Stimulated activated CD4-positive, alpha-beta T cell treated with anti-CD3 and anti-CD28 coated beads, Interleukin-2, amount 100 ng/mL, for 24 hours (primary cell): ENCODE measurements around the gene SLC37A4.
"Not testable (repeated sequence)": the region's sequence is repeated elsewhere in the genome, so short reads cannot be mapped to it uniquely, and the experiment has no call there.

Experiments used
- DNase-seq, 2 donors: peaks; one replicate each; pipeline ENCODE4 v3.0.0-alpha.2; 2020

Gene SLC37A4

GRCh38 chr11:119041821-119042514 is 11.3 kb upstream of the SLC37A4 start:
- no peak for DNase-seq

GRCh38 chr11:119039471-119039870 is 8.8 kb upstream of the SLC37A4 start:
- DNase-seq, result not testable (repeated sequence)

- DNase-seq, result no peak
These were observed 8.2 kb upstream of the SLC37A4 start for GRCh38 chr11:119038884-119039283.

GRCh38 chr11:119034813-119035212 is 4.1 kb upstream of the SLC37A4 start:
- DNase-seq, result no peak

- not testable (repeated sequence) for DNase-seq
These were observed 2.7 kb upstream of the SLC37A4 start for GRCh38 chr11:119033421-119033820.

DNA sequence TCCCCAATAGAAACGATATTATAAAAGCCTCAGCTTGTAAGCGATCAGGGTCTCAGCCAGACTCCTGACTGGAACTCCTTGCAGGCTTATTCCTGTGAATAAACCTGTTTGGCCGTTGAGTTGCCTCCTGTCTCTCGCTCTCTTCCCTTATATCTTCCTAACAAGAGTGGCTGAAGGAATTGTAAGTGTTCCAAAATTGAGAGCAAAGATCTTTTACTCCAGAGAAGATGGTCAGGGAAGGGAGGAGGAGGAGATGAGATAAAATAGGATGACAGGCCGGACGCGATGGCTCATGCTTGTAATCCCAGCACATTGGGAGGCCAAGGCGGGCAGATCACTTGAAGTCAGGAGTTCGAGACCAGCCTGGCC is 1.2 kb upstream of the SLC37A4 start:
- no peak for DNase-seq

GRCh38 chr11:119030029-119030328 is 698 bp downstream of the SLC37A4 start:
- no peak for DNase-seq

DNA sequence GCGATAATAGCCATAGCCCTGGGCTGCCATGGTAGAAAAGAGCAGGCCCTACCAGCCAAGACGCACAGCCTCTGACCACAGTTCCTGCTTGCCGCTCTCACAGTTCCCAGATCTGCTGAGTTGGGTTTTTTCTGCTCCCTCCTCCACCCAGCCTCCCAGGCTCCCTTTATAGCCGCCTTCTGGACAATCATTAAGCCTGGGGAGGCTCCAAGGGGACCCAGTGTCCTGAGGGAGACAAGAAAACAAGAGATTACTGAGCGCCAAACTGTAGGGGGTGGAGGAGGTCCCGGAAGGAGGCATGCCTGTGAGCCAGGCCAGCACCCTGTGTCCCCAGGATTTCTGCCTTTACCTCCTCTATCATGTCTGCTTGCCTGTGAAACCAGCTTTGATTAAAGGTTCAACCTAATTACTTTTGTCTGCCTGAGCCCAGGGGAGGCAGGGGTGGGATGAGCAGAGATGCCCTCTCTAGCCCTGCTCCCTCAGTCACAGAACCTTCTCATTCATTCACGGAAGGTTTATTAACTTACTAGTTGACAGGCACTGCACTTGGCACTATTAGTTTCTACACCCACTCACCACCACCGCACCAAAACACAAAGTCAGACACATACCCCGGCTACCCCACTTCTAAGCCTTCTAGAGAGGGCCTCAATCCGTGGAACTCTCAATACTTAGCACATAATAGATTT is 1.2 kb downstream of the SLC37A4 start:
- peak; percentile 52 to 67 for DNase-seq

DNA sequence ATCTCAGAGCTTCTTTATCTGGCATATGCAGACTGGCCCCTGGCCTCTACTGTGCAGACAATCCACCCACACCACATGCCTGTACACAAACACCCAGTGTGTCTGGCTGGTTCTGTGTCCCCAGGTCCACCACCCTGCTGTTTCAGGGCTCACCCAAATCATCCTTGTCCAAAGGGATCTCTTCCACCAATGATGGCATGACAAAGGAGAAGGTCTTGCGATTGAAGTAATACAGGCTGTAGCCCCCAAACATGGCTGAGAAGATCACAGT is 1.7 kb downstream of the SLC37A4 start:
- no peak for DNase-seq

GRCh38 chr11:119028346-119029068 is 2.2 kb downstream of the SLC37A4 start:
- DNase-seq, result no peak

GRCh38 chr11:119027561-119028345 is 2.9 kb downstream of the SLC37A4 start:
- no peak for DNase-seq

DNA sequence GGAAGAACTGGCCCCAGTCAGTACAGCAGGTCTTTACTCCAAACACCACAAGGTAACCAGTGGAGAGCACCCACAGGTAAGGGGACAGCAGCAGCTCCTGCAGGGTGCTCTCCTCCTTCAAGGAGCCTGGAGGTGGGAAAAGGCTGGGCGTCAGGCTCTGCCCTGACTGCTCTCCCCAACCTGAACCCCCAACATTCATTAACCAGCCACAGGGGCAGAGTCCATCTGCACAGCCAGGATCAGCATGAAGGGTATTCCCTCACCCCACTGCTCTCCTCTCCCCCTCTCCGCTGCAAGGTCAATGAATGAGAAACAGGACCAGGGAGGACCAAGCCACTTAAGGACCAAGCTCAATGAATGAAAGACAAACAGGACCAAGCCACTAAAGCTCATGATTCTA is 3.7 kb downstream of the SLC37A4 start:
- DNase-seq, result no peak

DNA sequence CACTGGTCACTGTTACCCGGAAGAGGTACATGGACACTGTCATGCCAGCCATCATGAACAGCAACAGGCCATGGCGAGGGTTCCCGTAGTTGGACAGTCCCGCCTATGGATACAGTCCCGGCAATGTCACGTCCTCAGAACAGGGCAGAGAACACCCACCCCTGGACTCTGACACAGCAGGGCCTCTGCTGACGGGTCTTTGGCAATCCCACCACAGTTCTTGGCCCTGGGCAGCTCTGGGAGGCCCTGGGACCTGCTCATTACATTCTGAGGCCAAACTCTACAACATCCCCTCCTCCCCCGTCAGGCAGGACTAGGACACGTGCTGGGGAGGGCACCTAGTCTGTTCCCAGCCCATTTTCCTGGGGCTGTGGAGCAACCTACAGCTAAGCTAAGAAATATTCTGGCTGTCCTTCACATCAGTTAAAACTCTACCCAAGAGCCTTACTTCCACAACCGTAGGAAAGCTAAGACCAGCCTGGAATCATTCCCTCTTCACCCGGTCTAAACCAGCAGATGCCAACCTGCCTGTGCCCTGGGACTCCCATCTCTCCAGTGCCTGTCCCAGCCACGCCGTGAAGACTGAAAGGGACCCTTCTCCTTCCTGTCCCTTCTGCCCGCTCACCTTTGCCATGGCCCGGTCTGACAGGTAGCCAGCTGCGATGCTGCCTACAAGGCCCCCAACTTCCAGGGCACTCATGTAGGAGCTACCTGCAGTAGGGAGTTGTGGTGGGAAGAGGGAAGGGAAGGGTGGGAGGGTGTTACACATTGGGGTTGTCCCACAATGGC is 4.5 kb downstream of the SLC37A4 start:
- DNase-seq, result no peak

DNA sequence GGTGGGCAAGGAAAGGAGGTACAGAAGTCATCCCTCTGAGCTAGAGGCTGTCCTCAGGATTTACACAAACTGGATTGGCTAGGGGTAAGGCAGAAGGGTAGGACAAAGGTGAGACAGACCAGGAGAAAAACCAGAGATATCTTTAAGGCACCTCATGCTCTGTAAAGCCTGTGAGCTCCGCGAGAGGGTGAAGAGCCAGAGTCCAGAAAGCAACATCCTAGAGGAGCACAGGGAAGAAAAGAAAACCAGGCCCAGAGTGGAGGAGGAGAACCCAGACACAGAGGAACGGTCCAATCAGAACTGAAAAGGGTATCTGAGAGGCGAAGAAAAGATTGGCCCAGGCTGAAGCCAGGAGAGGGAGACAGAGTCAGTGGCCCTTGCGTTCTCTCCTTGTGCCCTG is 5.1 kb downstream of the SLC37A4 start:
- DNase-seq, result no peak

GRCh38 chr11:119025099-119025473 is 5.6 kb downstream of the SLC37A4 start:
- DNase-seq, result no peak

- DNase-seq, result no peak
These were observed 6.1 kb downstream of the SLC37A4 start for GRCh38 chr11:119024430-119025098.

DNA sequence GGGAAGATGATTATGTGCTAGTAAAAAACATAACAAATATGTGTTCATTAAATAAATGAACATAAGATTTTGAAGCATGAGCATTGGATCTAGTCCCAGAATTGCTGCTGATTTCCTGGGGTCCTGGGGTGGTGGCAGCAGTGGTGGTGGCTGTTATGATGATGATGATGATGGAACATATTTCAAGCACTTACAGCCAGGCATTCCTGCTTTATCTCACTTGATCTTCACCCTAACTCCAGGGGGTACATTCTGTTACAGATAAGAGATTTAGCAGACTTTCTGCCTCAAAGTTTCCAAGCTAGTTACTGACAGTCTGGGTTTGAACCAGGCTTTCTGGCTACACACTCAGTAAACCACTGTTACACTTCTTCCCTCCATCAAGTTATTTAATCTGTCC is 6.9 kb downstream of the SLC37A4 start:
- DNase-seq, result no peak

DNA sequence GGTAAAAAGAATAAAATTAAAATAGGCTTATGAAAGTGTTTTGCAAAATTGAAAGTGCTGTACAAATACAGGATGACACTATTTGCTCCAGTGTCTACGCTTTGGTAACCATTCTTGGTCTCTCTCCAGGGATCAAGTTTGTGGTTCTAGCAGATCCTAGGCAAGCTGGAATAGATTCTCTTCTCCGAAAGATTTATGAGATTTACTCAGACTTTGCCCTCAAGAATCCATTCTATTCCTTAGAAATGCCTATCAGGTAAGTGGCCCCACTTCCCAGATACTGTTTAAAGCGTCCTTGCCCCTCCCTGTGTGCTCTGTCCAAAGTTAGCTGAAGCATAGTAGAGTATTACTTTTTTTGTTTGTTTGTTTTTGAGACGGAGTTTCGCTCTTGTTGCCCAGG is 9.0 kb downstream of the SLC37A4 start:
- no peak for DNase-seq

- no peak for DNase-seq
These were observed 10.7 kb downstream of the SLC37A4 start for GRCh38 chr11:119019996-119020395.

DNA sequence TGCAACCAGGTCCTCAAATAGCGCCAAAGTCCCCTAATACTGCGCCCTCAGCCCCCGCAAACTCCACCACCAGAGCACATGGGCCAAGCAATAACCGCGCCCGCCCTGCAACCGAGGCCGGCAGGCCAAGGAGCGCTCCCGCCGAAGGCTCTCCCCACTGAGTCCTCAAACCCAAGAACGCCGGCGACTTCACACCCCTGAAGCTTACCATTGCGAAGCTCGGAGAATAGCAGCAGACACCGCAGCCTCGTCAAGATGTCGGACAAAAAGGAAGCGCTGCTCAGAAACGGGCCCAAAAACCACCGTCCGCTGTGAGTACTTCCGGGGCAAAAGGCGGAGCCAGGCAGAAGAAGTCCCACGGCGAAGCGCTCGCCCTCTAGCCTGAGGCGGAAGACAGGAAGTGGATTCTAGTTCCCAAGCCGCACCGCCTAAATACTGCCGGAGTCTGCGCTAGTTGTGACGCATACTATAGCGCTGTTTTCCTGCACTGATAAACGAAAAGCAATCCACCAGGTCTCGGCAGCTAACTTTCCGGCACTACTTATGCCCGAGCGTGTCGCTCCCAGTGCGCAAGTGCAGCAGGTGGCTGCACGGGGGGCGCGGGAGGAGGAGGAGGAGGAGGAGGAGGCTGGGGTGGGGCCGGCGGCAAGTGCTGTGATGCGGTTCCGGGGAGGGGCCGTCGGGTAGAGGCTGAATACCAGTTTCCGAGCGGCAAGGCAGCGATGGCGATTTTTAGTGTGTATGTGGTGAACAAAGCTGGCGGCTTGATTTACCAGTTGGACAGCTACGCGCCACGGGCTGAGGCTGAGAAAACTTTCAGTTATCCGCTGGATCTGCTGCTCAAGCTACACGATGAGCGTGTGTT is 12.4 kb downstream of the SLC37A4 start, which contains the start of the genes RPS25 and TRAPPC4:
Gene RPS25, minus strand, starts transcription at position 270 of the 865 bp plus-strand sequence. Its CDS starts 59 bp downstream, at position 211.
Gene TRAPPC4, plus strand, starts transcription at position 693 of the 865 bp plus-strand sequence. Its CDS starts 30 bp downstream, at position 723.
- peak; percentile 93 to 96 for DNase-seq

- DNase-seq, result not testable (repeated sequence)
These were observed 13.3 kb downstream of the SLC37A4 start for GRCh38 chr11:119017377-119017776.
